NK-92 (cell line): ENCODE results near the gene KLHL7.
"Not testable (repeated sequence)": the region's sequence is repeated elsewhere in the genome, so short reads cannot be mapped to it uniquely, and the experiment has no call there.

ENCODE experiments used
- DNase-seq: peaks from one replicate; lab custom pipeline; 2025; ENCODE audit not compliant: unreplicated experiment; lab: John Stamatoyannopoulos, UW

The KLHL7 gene

DNA sequence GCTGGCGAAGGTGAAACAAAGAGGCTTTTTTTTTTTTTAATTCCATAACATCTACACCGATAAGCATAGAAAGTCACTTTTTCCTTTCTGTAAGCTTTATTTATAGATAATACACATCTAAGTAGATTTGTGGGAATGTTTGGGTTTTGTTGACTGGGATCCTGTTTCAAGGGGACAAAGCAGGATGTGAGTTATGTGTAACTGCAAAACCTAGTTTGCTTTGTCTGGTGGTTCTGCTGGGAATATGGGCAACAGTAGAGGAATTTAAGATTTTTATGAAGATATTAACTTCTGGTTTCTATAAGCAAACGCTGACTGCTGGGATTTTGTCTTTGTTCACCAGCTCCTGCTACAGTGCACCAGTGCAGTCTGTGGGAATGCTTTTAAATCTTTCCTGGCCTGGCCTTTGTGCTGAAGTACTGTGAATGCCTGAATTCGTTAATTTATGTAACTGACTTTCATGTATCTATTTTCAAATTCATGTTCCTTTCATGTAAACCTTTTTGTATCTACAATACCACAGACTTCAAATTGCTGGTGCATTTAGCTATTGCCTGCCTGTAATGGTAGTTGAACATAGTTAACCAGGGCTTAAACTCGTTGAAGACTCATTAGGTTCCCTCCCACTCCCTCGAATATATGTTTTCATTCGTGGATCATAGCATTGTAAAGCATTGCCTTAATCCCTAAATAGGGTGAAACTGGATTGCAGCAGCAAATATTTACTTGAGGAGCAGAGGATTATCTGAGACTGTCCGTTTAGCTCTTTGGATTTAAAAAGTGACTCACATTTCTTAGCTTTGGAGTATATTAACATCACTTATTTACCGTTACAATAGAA is 1.5 kb downstream of the KLHL7 start:
- no peak for DNase-seq

DNA sequence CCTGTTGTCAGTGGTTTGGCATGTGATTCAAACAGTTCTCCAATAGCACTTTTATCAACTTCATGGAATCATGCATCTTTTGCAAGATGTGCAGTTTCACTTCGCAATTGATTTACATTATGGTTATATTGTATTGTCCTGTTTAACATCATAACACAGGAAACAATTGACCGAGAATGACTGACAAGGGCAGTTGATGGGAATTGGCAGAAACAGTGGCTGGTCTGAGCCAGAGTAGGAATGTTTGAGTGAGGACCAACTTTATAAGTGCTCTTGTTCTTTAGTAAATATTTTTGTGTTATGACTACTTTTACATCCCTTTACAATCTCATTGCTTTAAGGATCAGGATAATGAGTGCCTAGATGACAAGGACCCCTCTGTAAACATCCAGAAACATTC is 2.2 kb downstream of the KLHL7 start:
- DNase-seq: no peak

DNA sequence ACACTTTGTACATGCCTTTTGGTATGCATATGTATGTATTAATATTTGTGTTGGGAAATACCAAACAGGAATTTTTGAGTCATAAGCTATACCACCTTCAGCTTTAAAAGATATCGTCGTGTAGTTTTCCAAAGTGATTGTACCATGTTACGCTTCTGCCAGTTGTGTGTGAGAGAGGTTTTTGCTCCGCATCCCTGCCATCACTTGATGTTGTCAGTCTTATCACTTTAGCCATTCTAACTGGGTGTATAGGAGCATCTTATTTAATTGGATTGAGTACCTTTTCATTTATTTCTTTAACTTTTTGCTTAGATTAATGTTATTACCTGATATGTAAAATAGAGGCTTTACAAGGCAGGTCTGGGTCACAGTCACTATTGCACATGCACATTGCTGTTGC is 3.4 kb downstream of the KLHL7 start:
- DNase-seq: no peak

DNA sequence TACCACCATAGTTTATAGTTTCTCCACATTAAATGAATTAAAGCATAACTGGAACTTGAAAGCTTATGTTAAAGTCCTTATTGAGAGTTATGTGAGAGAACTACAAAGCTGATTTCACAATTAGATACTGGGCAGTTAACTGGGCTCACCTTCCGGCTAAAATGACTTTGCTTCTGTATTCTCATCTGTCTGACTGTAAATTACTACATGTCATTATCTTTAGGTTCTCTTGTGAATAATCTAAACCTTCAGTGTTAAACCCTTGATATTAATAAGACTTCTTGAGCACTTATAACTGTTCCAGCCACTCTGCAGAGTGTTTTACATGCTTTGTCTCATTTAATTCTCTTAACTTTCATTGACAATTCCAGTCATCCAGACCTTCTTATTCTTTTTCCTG is 3.9 kb downstream of the KLHL7 start:
- DNase-seq: no peak

DNA sequence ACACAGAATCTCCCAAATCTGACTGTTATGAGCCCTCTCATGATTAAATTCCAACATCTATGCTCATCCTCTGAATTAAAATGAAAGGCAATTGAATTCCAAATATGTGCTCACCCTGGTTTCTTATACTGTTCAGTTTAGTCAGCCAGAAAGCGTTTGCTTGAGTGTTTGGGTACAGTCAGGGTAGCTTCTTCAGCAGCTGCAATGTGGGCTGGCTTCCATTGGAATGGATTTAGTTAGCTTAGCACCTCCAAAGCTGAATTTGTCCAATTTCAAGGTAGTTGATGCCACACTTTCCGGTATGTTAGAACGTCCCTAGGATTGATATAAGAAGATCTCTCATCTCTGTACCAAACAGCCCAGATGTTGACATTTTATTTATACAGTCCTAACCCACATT is 9.3 kb downstream of the KLHL7 start:
- DNase-seq: no peak

DNA sequence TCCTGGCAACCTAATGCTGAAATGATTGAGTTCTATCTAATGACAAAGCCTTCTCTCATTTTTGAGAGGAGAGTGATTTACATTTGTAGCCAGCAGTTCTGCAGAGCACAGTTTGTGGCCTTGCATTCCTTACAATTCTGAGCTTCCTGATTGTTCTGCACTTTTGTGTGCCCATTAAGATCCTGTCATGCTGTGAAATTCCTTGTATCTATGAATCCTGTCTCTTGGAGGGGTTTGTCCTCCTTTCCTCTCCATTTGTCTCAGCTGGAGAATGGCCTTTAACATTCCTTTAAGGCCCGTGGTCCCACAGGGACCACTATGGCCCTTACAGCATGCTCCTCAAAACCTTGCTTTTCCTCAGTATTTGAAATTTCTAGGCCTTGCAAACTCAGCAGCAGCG is 10.4 kb downstream of the KLHL7 start:
- DNase-seq: no peak

DNA sequence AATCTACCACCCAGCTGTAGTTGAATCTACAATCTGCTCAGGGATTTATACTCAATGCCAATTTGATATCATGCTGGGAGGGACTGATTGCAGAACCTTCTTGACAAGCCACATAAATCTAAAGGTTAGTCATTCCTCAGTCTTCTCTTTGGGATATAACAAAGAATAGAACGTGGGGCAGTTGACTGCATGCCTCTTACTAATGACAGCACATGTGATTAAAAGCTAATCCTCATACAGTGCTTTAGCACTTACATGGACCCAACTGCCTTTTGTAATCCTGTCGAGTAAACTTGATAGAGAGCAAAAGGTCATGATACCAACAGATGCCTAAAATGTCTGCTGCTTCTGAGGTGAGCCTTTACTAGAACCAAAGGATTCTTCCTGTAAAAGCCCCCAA is 12.3 kb downstream of the KLHL7 start:
- DNase-seq: no peak

DNA sequence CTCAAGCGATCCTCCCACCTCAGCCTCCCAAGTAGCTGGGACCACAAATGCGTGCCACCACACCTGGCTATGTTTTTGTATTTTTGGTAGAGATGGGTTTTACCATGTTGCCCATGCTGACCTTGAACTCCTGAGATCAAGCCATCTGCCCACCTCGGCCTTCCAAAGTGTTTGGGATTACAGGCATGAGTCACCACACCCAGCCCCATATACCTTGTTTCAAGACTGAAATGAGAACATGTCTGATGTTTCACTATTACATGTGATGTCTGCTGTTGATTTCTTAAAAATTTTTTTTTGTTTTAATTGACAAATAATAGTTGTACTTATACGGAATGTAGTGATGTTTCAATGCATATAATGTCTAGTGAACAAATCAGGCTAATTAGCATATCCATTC is 14.5 kb downstream of the KLHL7 start:
- DNase-seq: no peak

DNA sequence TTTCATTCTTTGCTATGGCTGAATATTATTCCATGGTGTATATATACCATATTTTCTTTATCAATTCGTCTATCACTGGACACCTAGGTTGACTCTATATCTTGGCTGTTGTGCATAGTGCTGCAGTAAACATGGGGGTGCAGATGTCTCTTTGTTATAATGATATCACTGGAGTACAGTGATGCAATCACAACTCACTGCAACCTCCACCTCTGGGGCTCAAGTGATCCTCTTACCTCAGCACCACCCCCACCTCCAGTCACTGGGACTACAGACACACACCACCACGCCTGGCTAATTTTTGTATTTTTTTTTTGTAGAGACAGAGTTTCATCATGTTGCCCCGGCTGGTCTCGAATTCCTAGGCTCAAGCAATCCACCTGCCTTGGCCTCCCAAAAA is 15.6 kb downstream of the KLHL7 start:
- DNase-seq: no peak

DNA sequence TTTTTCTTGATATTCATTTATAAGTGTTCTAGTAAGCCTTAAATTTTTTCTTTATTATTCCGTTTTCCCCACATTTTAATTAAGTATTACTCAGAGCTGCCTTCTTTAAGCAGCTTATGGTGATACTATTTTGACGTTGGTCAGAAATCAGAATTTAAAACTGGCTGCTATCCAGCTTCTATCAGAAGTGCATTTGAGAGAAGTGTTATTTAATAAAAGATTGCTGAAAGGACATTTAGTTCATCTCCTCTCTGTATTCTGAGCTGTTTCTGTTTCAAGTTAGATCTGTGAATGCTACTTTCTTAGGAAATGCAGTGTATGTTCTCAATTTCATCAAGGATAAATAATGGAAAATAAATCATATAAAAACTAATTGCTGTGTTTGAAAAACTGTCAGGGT is 17.4 kb downstream of the KLHL7 start:
- DNase-seq: no peak

DNA sequence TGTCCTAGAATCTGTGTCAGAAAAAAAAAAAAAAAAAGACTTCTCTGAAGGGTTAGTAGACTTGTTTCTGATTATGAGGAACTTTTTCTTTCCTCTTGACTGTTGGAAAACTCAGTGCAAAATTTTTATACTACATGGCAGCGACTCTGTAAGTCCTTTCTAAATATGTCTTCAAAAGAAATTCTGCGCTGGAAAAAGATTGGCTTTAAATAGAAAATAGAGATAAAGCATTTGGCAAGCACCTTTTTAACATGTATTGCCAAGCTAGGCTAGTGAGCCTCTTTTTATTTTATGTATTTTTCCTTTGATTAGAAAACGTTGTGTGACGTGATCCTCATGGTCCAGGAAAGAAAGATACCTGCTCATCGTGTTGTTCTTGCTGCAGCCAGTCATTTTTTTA is 17.9 kb downstream of the KLHL7 start:
- DNase-seq: no peak

DNA sequence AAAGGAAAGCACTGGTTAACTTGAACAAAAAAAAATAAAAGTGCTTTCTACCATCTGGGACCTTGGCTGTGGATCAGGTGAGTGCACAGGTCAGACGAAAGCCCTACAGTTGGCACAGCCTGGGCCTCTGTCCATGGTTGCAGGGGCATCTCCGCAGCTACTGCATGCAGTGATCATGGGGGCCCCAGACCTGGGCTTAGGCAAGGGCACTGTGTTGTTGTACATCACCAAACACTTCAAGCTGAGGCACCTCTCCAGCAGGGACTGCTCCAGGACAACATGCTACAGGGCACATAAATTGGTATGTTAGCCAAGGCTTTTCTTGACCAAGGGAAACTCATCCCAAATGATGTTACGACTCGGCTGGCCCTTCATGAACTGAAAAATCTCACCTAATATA is 23.5 kb downstream of the KLHL7 start:
- DNase-seq: no peak

DNA sequence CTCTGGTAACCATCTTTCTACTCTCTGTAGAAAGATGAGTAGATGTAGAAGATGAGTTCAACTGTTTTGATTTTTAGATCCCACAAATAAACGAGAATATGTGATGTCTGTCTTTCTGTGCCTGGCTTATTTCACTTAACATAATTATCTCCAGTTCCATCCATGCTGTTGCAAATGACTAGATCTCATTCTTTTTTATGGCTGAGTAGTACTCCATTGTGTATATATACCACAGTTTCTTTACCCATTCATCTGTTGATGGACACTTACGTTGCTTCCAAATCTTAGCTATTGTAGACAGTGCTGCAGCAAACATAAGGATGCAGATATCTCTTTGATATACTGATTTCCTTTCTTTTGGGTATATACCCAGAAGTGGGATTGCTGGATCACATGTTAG is 26.2 kb downstream of the KLHL7 start:
- DNase-seq: not testable (repeated sequence)

DNA sequence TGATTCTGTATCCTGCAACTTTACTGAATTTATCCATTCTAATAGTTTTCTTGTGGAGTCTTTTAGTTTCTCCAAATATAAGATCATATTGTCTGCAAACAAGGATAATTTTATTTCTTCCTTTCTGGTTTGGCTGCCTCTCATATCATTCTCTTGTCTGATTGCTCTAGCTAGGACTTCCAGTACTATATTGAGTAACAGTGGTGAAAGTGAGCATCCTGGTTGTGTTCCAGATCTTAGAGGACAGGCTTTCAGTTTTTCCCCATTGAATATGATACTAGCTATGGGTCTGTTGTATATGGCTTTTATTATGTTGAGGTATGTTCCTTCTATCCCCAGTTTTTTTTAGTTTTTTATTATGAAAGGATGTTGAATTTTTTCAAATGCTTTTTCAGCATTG is 28.2 kb downstream of the KLHL7 start:
- no peak for DNase-seq

DNA sequence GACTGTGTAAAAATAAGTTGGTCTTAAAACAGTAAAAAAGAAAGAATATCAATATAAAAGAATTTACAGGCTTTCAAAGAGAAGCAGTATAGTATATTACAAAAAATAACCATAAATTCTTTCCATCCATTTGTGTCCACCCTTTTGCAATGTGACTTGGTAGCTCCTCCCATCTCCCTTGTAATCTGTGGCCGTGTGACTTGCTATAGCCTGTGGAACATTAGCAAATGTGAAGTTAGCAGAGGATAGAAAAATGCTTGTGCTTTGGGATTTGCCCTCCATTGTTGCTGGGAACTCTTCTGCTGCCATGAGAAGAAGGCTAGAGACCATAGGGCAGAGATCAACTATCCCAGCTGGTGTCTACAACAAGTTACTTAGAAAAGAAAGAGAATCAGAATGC is 30.2 kb downstream of the KLHL7 start:
- DNase-seq: no peak

DNA sequence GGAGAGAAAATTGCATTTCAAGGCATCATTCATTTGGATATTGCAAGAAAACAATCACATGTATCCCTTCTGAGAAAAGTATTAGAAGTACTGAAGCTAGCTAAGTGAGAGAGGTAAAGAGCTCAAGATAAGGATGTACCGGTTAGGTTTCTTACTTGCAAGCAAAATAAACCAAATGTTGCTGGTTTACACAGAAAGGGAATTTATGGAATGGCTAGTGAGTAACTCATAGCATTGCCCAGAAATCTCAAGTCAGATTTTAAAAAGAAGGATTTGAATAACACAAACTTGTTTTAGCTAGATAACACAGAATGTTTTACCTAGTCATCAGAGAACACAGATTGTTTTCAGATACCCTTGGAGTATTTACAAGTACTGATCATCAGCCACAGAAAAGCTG is 30.6 kb downstream of the KLHL7 start:
- DNase-seq: no peak

DNA sequence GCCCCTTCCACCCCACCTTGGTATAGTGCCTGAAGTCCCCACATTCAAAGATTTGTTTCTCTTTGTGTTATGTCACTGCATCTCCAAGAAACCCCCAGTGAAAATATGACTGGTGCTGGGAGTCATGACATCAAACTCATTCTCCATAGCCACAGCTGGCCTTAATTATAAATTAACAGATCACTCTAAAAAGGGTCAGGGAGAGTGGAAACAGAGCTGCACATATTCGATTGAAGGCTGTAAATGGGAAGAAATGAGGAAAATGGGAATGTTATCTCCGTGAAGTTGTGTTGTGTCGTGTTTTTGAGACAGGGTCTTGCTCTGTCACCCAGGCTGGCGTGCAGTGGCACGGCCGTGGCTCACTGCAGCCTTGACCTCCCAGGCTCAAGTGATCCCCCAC is 52.1 kb downstream of the KLHL7 start:
- no peak for DNase-seq

DNA sequence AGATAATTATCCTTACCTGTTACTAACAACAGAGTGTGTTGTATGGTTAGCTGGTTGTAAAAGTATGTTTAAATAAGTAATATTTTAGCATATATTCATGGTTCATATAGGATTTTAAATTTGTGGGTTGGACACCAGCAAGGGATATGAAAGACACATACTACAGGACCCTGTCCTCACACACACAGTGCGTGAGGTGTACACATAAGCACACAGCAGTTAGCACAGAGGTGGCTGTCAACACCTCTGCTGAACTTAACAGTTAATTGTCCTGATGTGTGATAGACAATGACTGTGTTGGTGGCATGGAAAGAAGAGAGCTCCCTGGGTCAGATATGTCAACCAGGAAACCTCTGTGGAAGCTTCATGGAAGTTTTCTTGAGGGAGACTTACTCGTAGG is 53.0 kb downstream of the KLHL7 start:
- DNase-seq: no peak

DNA sequence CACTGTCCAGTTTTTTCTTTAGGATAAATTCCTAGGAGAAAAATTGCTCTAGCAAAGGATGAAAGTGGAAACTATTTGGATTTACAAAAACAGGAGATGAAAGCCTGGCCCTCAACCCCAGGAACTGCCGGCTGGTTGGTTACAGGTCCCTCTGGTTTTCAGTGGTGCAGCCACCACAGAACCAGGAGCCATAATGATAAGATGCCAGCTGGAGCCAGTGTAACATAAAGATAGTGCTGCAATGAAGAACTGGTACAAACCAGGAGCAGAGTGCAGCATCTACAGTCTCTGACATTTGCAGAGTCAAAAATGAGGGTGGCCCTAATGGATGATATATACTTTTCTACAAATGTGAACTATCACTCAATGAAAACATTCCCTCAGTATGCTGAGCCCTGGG is 55.9 kb downstream of the KLHL7 start:
- DNase-seq: no peak

DNA sequence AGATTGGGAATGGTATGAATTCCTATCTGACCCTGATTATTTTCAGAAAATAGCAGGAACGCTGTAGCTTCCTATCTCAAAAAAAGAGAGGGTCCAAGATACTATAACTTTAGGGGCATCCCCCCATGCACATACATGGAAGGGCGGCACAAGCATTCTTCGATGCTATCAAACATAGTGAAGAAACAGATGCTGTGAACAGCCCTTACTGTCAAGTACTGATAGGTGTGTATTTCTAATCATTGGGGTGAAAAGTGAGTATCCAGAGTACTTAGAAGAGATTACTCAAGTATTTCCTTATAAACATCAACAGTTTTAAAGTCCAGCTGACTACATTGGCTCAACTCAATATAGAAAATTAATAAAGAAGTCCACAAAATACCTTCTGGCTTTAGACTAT is 59.3 kb downstream of the KLHL7 start:
- no peak for DNase-seq

DNA sequence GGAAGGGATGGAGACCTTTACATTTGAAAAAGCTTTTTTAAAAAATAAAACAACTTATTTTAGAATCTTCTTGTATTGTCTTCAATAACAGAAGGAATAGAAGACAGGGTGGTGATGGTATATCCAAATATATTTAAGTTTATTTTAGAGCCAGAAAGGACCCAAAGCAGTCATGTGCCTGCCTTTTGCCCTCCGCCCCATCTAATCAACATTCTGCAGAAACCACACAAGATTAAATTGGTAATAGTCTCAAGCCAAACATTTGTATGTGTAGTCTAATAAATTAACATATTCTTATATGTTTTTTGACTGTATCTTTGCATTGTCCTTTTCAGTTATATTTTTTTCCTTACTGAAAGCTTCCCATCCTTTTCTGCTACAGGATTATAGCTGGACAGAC is 59.7 kb downstream of the KLHL7 start:
- no peak for DNase-seq

DNA sequence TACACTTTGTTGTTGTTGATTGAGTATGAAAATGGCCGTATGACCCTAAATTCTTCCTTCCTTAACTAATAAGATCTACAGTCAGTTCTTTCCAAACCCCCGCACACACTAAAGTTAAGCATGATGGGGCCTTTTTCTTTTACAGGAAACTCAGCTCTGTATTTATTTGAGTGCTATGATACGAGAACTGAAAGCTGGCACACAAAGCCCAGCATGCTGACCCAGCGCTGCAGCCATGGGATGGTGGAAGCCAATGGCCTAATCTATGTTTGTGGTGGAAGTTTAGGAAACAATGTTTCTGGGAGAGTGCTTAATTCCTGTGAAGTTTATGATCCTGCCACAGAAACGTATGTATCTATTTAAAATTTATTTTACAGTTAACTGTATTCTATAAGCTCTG is 62.1 kb downstream of the KLHL7 start:
- no peak for DNase-seq

DNA sequence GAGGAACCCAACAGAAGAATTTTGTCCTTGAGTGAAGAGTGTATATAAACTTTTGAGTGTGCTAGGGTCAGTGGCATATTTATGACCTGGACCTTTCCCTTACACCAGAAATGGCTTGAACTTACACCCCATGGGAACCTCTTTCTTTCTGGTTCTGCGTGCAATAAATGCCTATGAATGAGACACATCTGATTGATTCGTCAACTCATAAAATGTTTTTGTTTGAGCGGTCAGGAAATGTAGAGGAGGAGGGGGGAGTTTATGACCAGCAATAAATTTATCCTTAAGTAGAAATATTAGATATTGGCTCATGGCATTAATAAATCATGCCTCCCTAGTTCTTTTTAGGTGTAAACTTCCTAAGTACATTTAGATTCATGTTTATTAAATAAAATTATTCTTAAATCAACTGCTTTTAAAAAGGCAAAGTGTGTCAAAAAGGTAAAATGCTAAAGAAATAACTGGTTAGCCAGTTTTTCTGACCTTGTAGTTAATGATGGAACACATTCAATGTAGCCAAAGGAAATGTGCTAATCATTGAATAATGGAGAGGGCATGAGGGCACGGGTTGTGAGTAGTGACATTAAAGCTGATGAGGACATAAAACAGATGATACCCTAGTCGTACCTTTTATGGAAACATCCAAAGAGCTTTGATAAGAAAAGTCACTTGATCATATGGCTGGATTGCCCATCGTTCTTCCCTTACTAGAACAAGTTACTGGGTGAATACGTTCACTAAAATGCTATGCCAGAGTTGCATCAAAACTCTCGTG is 62.7 kb downstream of the KLHL7 start:
- DNase-seq: no peak
